Loucy (cell line): ENCODE results near the gene MAP3K7CL.

Experiments used
- H2AFZ ChIP-seq: fragments of 200-600 bp; sonication (generic); 2 replicates; pipeline ENCODE4 v1.6.0; 2016; ENCODE audit warnings: antibody characterized with exemption, mild to moderate bottlenecking, low read length, moderate library complexity
- H3F3A ChIP-seq: fragments of 200-600 bp; 2 replicates; pipeline ENCODE4 v1.6.0; 2016; ENCODE audit warnings: antibody characterized with exemption, low read depth, mild to moderate bottlenecking
- H3K27me3 ChIP-seq: fragments of 200-600 bp; sonication (generic); 2 replicates; pipeline ENCODE4 v1.6.1; 2014; ENCODE audit warnings: low read length, mild to moderate bottlenecking; ENCODE audit not compliant: insufficient read depth, poor library complexity, severe bottlenecking
- H3K36me3 ChIP-seq: fragments of 200-600 bp; sonication (generic); 2 replicates; pipeline ENCODE4 v1.6.1; 2016; ENCODE audit warnings: low read length; ENCODE audit not compliant: insufficient read depth
- H3K4me1 ChIP-seq: fragments of 200-600 bp; sonication (generic); 2 replicates; pipeline ENCODE4 v1.5.1; 2014; ENCODE audit warnings: low read length, mild to moderate bottlenecking; ENCODE audit not compliant: insufficient read depth, poor library complexity, severe bottlenecking
- H3K4me2 ChIP-seq: fragments of 200-600 bp; sonication (generic); 2 replicates; pipeline ENCODE4 v1.6.0; 2014; ENCODE audit warnings: antibody characterized with exemption, low read length, low read depth, mild to moderate bottlenecking; ENCODE audit not compliant: poor library complexity, severe bottlenecking
- H3K4me3 ChIP-seq: fragments of 200-600 bp; sonication (generic); 2 replicates; pipeline ENCODE4 v1.5.1; 2014; ENCODE audit warnings: low read length, mild to moderate bottlenecking, mixed read lengths; ENCODE audit not compliant: poor library complexity, severe bottlenecking
- H3K79me2 ChIP-seq: fragments of 200-600 bp; sonication (generic); 2 replicates; pipeline ENCODE4 v1.6.1; 2014; ENCODE audit warnings: low read length; ENCODE audit not compliant: insufficient read depth
- H3K9ac ChIP-seq: fragments of 200-600 bp; sonication (generic); 2 replicates; pipeline ENCODE4 v1.6.0; 2014; ENCODE audit warnings: mild to moderate bottlenecking, low read depth, low read length, moderate library complexity; ENCODE audit not compliant: poor library complexity, severe bottlenecking
- H3K9me2 ChIP-seq: fragments of 200-600 bp; sonication (generic); replicated peaks from 2 replicates; pipeline ENCODE4 v1.6.1; 2016; ENCODE audit warnings: low read depth, low read length, mixed read lengths
- H3K9me3 ChIP-seq: fragments of 200-600 bp; sonication (generic); 2 replicates; pipeline ENCODE4 v1.6.1; 2014; ENCODE audit warnings: mild to moderate bottlenecking, antibody characterized with exemption, low read length, low read depth; ENCODE audit not compliant: insufficient read depth
- H4K20me1 ChIP-seq: fragments of 200-600 bp; sonication (generic); 2 replicates; pipeline ENCODE4 v1.6.0; 2014; ENCODE audit warnings: antibody characterized with exemption, low read length, mild to moderate bottlenecking; ENCODE audit not compliant: insufficient read depth, poor library complexity, severe bottlenecking
- CTCF ChIP-seq: fragments of 200-600 bp; sonication (generic); conservative IDR thresholded peaks from 2 replicates; pipeline ENCODE4 v1.5.1; 2014; ENCODE audit warnings: mild to moderate bottlenecking, antibody characterized with exemption, low read length
- EZH2phosphoT487 ChIP-seq: fragments of 200-600 bp; IDR thresholded peaks from 2 replicates; pipeline ENCODE4 v1.6.1; 2018; ENCODE audit warnings: antibody characterized with exemption, mild to moderate bottlenecking, moderate library complexity, borderline replicate concordance

Gene MAP3K7CL

GRCh38 chr21:29154270-29154669, 23.8 kb downstream of the MAP3K7CL start:
- TF ChIP-seq CTCF (no peak), EZH2phosphoT487 (no peak)

GRCh38 chr21:29155118-29155932, 24.9 kb downstream of the MAP3K7CL start:
- H3F3A ChIP-seq = no peaks in the 10 kb centered on the region
- H3K4me1 ChIP-seq = no peaks in the 10 kb centered on the region
- H3K9me3 ChIP-seq = no peaks in the 10 kb centered on the region
- TF ChIP-seq EZH2phosphoT487 = no peak
- no peaks in the 10 kb centered on the region for H3K79me2 ChIP-seq
- H3K4me3 ChIP-seq = no peak overlapping the region
- no peaks in the 10 kb centered on the region for H4K20me1 ChIP-seq
- no peaks in the 10 kb centered on the region for H3K36me3 ChIP-seq
- H3K9me2 ChIP-seq = no peaks in the 10 kb centered on the region
- H3K27me3 ChIP-seq = no peaks in the 10 kb centered on the region
- no peak overlapping the region for H3K9ac ChIP-seq
- no peak overlapping the region for H3K4me2 ChIP-seq
- H2AFZ ChIP-seq = no peak overlapping the region

More at GRCh38 chr21:29154270-29154669, 23.8 kb downstream of the MAP3K7CL start:
- H4K20me1 ChIP-seq = no peaks in the 10 kb centered on the region
- no peaks in the 10 kb centered on the region for H3K9me3 ChIP-seq
- H3K27me3 ChIP-seq = no peaks in the 10 kb centered on the region
- no peak overlapping the region for H3K4me2 ChIP-seq
- H3F3A ChIP-seq = no peaks in the 10 kb centered on the region
- no peaks in the 10 kb centered on the region for H3K4me1 ChIP-seq
- no peak overlapping the region for H2AFZ ChIP-seq
- H3K4me3 ChIP-seq = no peak overlapping the region
- H3K9me2 ChIP-seq = no peaks in the 10 kb centered on the region
- no peaks in the 10 kb centered on the region for H3K79me2 ChIP-seq
- no peak overlapping the region for H3K9ac ChIP-seq
- no peaks in the 10 kb centered on the region for H3K36me3 ChIP-seq

GRCh38 chr21:29155933-29156260, 25.5 kb downstream of the MAP3K7CL start:
- Histone ChIP-seq H3K9ac (no peak overlapping the region), H3K4me1 (no peaks in the 10 kb centered on the region), H3K9me2 (no peaks in the 10 kb centered on the region), H3K36me3 (no peaks in the 10 kb centered on the region), H2AFZ (no peak overlapping the region), H3K4me2 (no peak overlapping the region), H3K4me3 (no peak overlapping the region), H4K20me1 (no peaks in the 10 kb centered on the region), H3F3A (no peaks in the 10 kb centered on the region), H3K9me3 (no peaks in the 10 kb centered on the region), H3K79me2 (no peaks in the 10 kb centered on the region), H3K27me3 (no peaks in the 10 kb centered on the region)
- no peak for TF ChIP-seq EZH2phosphoT487
- TF ChIP-seq CTCF = no peak

- TF ChIP-seq CTCF = no peak
- no peak for TF ChIP-seq EZH2phosphoT487
- no peaks in the 10 kb centered on the region for H3K27me3 ChIP-seq
- H3F3A ChIP-seq = no peaks in the 10 kb centered on the region
- no peaks in the 10 kb centered on the region for H4K20me1 ChIP-seq
- H3K9ac ChIP-seq = no peak overlapping the region
- no peaks in the 10 kb centered on the region for H3K4me1 ChIP-seq
- H3K9me2 ChIP-seq = no peaks in the 10 kb centered on the region
- H3K4me2 ChIP-seq = no peak overlapping the region
- no peaks in the 10 kb centered on the region for H3K36me3 ChIP-seq
- no peak overlapping the region for H3K4me3 ChIP-seq
- H3K9me3 ChIP-seq = no peaks in the 10 kb centered on the region
- no peak overlapping the region for H2AFZ ChIP-seq
- H3K79me2 ChIP-seq = no peaks in the 10 kb centered on the region
These were observed 26.6 kb downstream of the MAP3K7CL start for GRCh38 chr21:29157080-29157479.
